Panc1 (cell line): ENCODE results near the gene SELENOM. TPM values are rescaled to one million over a fixed set of nuclear protein-coding genes. Genes with fewer than 3 reads are reported as not detected.

Source experiments
- ATAC-seq: fragments of 200-7000 bp; cut with Tn5 transposase; 2 replicates; pipeline ENCODE4 v1.9.1; 2020; ENCODE audit warnings: mild to moderate bottlenecking, moderate library complexity
- BruUV-seq: library from RNA; stranded (reverse); fragments of 400-500 nt; replicated peaks from 2 replicates; lab custom pipeline; 2021; lab: Mats Ljungman, UMichigan
- CTCF ChIA-PET: fragments of 300-600 bp; sonication (Branson Sonifier 250); formaldehyde crosslinking; loops from one replicate; lab custom pipeline; 2022; ENCODE audit warnings: antibody characterized with exemption; lab: Charles Lee
- POLR2A ChIA-PET: fragments of 300-600 bp; sonication (Branson Sonifier 250); formaldehyde crosslinking; loops from one replicate; lab custom pipeline; 2022; ENCODE audit warnings: antibody characterized with exemption; lab: Charles Lee
- DNase-seq: peaks from one replicate; pipeline ENCODE4 v3.0.0-alpha.2; 2010; ENCODE audit warnings: low read depth, low spot score
- H3K27ac ChIP-seq: 2 replicates; pipeline ENCODE4 v1.5.1; 2011; ENCODE audit warnings: mild to moderate bottlenecking, low read length, inconsistent platforms
- H3K27me3 ChIP-seq: fragments of 200-500 bp; sonication (Bioruptor generic); 2 replicates; pipeline ENCODE4 v1.6.0; 2014; ENCODE audit warnings: low read length, inconsistent platforms; ENCODE audit not compliant: control insufficient read depth, insufficient read depth
- H3K36me3 ChIP-seq: fragments of 200-500 bp; sonication (Bioruptor generic); 2 replicates; pipeline ENCODE4 v1.5.1; 2014; ENCODE audit warnings: inconsistent platforms, mild to moderate bottlenecking, low read length, moderate library complexity; ENCODE audit not compliant: control insufficient read depth, insufficient read depth
- H3K4me1 ChIP-seq: 2 replicates; pipeline ENCODE4 v1.5.1; 2011; ENCODE audit warnings: inconsistent platforms, mild to moderate bottlenecking, low read length, moderate library complexity; ENCODE audit not compliant: control insufficient read depth, insufficient read depth
- H3K4me3 ChIP-seq, 2 experiments: 2 replicates each; pipeline ENCODE4 v1.5.1; 2011 to 2012; ENCODE audit warnings: low read depth in 2 of 2, low read length in 2 of 2, mild to moderate bottlenecking in 2 of 2, inconsistent platforms in 1 of 2, moderate library complexity in 1 of 2
- H3K9me3 ChIP-seq: fragments of 200-500 bp; sonication (Bioruptor generic); 2 replicates; pipeline ENCODE4 v1.5.1; 2014; ENCODE audit warnings: low read depth, mild to moderate bottlenecking, inconsistent platforms, low read length, moderate library complexity; ENCODE audit not compliant: control insufficient read depth, insufficient read depth
- CTCF ChIP-seq: fragments of 450-650 bp; IDR thresholded peaks from 2 replicates; pipeline ENCODE4 v1.5.1; 2017; ENCODE audit warnings: mild to moderate bottlenecking
- POLR2AphosphoS5 ChIP-seq: IDR thresholded peaks from 2 replicates; pipeline ENCODE4 v1.6.1; 2012; ENCODE audit warnings: mild to moderate bottlenecking, low read depth, low read length, moderate library complexity
- REST ChIP-seq, 2 experiments: IDR thresholded peaks; 2 replicates each; pipeline ENCODE4 v1.6.1; 2011 to 2012; ENCODE audit warnings: low read depth in 2 of 2, control low read depth in 1 of 2, low read length in 1 of 2, mild to moderate bottlenecking in 1 of 2, moderate library complexity in 1 of 2; ENCODE audit not compliant: insufficient read depth in 1 of 2
- SIN3A ChIP-seq: IDR thresholded peaks from 2 replicates; pipeline ENCODE4 v1.6.1; 2012; ENCODE audit warnings: low read depth, mild to moderate bottlenecking, low read length, moderate library complexity, borderline replicate concordance; ENCODE audit not compliant: insufficient read depth
- TCF7L2 ChIP-seq: IDR thresholded peaks from 2 replicates; pipeline ENCODE4 v1.6.1; 2011; ENCODE audit warnings: mild to moderate bottlenecking, low read depth, low read length, inconsistent platforms
- in situ Hi-C: cut with HindIII; loops from 2 replicates; pipeline ENCODE4 v1.10.0; 2016; ENCODE audit warnings: low sequenced_read_pairs, low pct_unique_long_range_greater_than_20kb
- intact Hi-C: fragments of 100-400 bp; cut with micrococcal nuclease; formaldehyde crosslinking; loops from one replicate; pipeline ENCODE4 v1.10.0; 2022; ENCODE audit not compliant: unreplicated experiment
- total RNA-seq: library from RNA; stranded (reverse); gene quantifications from one replicate; pipeline ENCODE4 v1.2.1, GENCODE V29; 2021; ENCODE audit not compliant: unreplicated experiment

Gene SELENOM
- total RNA-seq, 1 experiment from 2014 or later, result 84.4 TPM

- no peaks in the 10 kb centered on the region for H3K4me1 ChIP-seq
- BruUV-seq, result no TSS peak
- no peak for DNase-seq
- POLR2A ChIA-PET, result no interaction called here
- H3K4me3 ChIP-seq, result no peak overlapping the region
- no peak overlapping the region for H3K27ac ChIP-seq
- in situ Hi-C loops, result no loop called here
- H3K9me3 ChIP-seq, result no peaks in the 10 kb centered on the region
- CTCF ChIA-PET, result no interaction called here
- ATAC-seq, result no peak
- TF ChIP-seq POLR2AphosphoS5 (no peak), SIN3A (no peak), TCF7L2 (no peak), CTCF (no peak), REST (IDR thresholded peaks at IDR 0.05; ENCODE audit: insufficient read depth in 1 of 2, low read depth in 2 of 2, low read length in 1 of 2) (no peak)
- no peaks in the 10 kb centered on the region for H3K27me3 ChIP-seq
- intact Hi-C loops, result no loop called here
- H3K36me3 ChIP-seq, result no peaks in the 10 kb centered on the region
Observed at GRCh38 chr22:31126128-31126868, 18.9 kb upstream of the SELENOM start.

GRCh38 chr22:31125521-31126117 is 18.3 kb upstream of the SELENOM start:
- intact Hi-C loops (no loop called here), in situ Hi-C loops (no loop called here)
- no TSS peak for BruUV-seq
- H3K4me3 ChIP-seq, result no peak overlapping the region
- no peaks in the 10 kb centered on the region for H3K36me3 ChIP-seq
- no peaks in the 10 kb centered on the region for H3K27me3 ChIP-seq
- POLR2A ChIA-PET, result no interaction called here
- H3K4me1 ChIP-seq, result no peaks in the 10 kb centered on the region
- no peaks in the 10 kb centered on the region for H3K9me3 ChIP-seq
- ATAC-seq (no peak), DNase-seq (no peak)
- CTCF ChIA-PET, result no interaction called here
- no peak overlapping the region for H3K27ac ChIP-seq
- TF ChIP-seq REST (IDR thresholded peaks at IDR 0.05; ENCODE audit: insufficient read depth in 1 of 2, low read depth in 2 of 2, low read length in 1 of 2) (no peak), CTCF (no peak), SIN3A (no peak), POLR2AphosphoS5 (no peak), TCF7L2 (no peak)
